Osteocyte (in vitro differentiated cells): ENCODE data around the gene EGF. TPM values are rescaled to one million over a fixed set of nuclear protein-coding genes. Genes with fewer than 3 reads are reported as not detected.
A peak's percentile ranks its signal among the peaks of the same experiment; 100 is the strongest.

Experiments used
- DNase-seq: peaks from one replicate; pipeline ENCODE4 v3.0.0; 2021; ENCODE audit warnings: mixed read lengths; ENCODE audit not compliant: unreplicated experiment; ENCODE audit errors: extremely low spot score
- H3K27ac Mint-ChIP-seq: one replicate; pipeline ENCODE4 v1.8.0; 2021; ENCODE audit warnings: mild to moderate bottlenecking, mixed read lengths; ENCODE audit not compliant: unreplicated experiment
- H3K27me3 Mint-ChIP-seq: one replicate; pipeline ENCODE4 v1.8.0; 2021; ENCODE audit warnings: mixed read lengths; ENCODE audit not compliant: unreplicated experiment
- H3K36me3 Mint-ChIP-seq: one replicate; pipeline ENCODE4 v1.8.0; 2021; ENCODE audit warnings: mixed read lengths; ENCODE audit not compliant: unreplicated experiment
- H3K4me1 Mint-ChIP-seq: one replicate; pipeline ENCODE4 v1.8.0; 2021; ENCODE audit warnings: mixed read lengths; ENCODE audit not compliant: unreplicated experiment
- H3K4me3 Mint-ChIP-seq: one replicate; pipeline ENCODE4 v1.8.0; 2021; ENCODE audit warnings: mild to moderate bottlenecking, moderate library complexity, mixed read lengths; ENCODE audit not compliant: unreplicated experiment
- H3K9me3 Mint-ChIP-seq: one replicate; pipeline ENCODE4 v1.8.0; 2021; ENCODE audit warnings: mixed read lengths; ENCODE audit not compliant: unreplicated experiment
- CTCF ChIP-seq: fragments of 200-600 bp; sonication (generic); IDR thresholded peaks from 2 replicates; pipeline ENCODE4 v1.5.0; 2021; ENCODE audit warnings: antibody characterized with exemption, mild to moderate bottlenecking, moderate library complexity
- total RNA-seq: library from RNA; stranded (reverse); gene quantifications from 2 replicates; pipeline ENCODE4 v1.2.1, GENCODE V29; 2021

Gene EGF
- total RNA-seq, 1 donor from 2014 or later, result not detected

GRCh38 chr4:110041735-110042134 lies 129.1 kb downstream of the EGF start:
- Mint-ChIP-seq H3K27ac (no peak overlapping the region), H3K4me3 (no peak overlapping the region)
- DNase-seq, result no peak

GRCh38 chr4:110042545-110043517 lies 130.1 kb downstream of the EGF start:
- Mint-ChIP-seq H3K4me3 (peak overlapping the region; percentile 27), H3K27ac (peak overlapping the region; percentile 58)

More at GRCh38 chr4:110041735-110042134, 129.1 kb downstream of the EGF start:
- no peaks in the 10 kb centered on the region for H3K36me3 Mint-ChIP-seq
- peaks cover 29% of the 10 kb centered on the region for H3K4me1 Mint-ChIP-seq
- peaks cover 2% of the 10 kb centered on the region for H3K27me3 Mint-ChIP-seq
- no peaks in the 10 kb centered on the region for H3K9me3 Mint-ChIP-seq
- no peak for TF ChIP-seq CTCF

DNA sequence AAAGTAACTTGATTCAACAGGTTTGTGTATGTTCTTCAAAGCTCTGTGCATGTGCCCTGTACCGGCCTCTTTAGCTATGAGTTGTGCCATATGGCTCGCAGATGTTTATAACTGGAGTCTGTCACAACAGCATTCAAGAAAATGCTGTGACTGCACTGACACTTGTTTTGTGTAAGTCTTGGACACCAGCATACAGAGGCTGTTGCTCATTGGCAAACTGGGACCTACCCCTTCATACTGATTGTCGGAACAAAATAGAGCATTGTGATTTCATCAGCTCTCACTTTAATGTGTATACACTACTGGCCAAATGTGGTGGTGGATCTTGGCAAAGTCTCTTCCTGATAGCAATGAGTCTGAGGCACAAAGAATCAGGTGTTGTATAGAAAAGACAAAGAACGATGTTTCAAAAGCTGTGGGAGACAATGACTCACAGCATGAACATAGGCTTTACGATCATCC lies 133.9 kb downstream of the EGF start:
- Mint-ChIP-seq H3K4me3 (no peak overlapping the region), H3K4me1 (peaks cover 41% of the 10 kb centered on the region), H3K9me3 (no peaks in the 10 kb centered on the region), H3K27me3 (no peaks in the 10 kb centered on the region), H3K36me3 (no peaks in the 10 kb centered on the region), H3K27ac (no peak overlapping the region)
- no peak for DNase-seq
- TF ChIP-seq CTCF, result no peak

More at GRCh38 chr4:110042545-110043517, 130.1 kb downstream of the EGF start:
- no peaks in the 10 kb centered on the region for H3K36me3 Mint-ChIP-seq
- no peaks in the 10 kb centered on the region for H3K27me3 Mint-ChIP-seq
- no peak for TF ChIP-seq CTCF
- H3K9me3 Mint-ChIP-seq, result no peaks in the 10 kb centered on the region
- H3K4me1 Mint-ChIP-seq, result peaks cover 29% of the 10 kb centered on the region
- DNase-seq, result no peak

- peak overlapping the region; percentile 40 for H3K27ac Mint-ChIP-seq
Measured at GRCh38 chr4:110049951-110050925, 137.6 kb downstream of the EGF start.

More at GRCh38 chr4:110049951-110050925, 137.6 kb downstream of the EGF start:
- DNase-seq, result no peak
- Mint-ChIP-seq H3K27me3 (no peaks in the 10 kb centered on the region), H3K4me3 (no peak overlapping the region), H3K4me1 (peaks cover 17% of the 10 kb centered on the region), H3K36me3 (no peaks in the 10 kb centered on the region), H3K9me3 (no peaks in the 10 kb centered on the region)
- TF ChIP-seq CTCF, result peak; percentile 88
